GM12878 (cell line): ENCODE measurements around the gene SLC25A39. TPM values are rescaled to one million over a fixed set of nuclear protein-coding genes. Genes with fewer than 3 reads are reported as not detected.

Experiments used
- BHLHE40 ChIP-seq, 2 experiments: fragments of 450-650 bp in 1 of 2; IDR thresholded peaks; 2 replicates each; pipeline ENCODE4 v1.6.1; 2011 to 2017; ENCODE audit warnings: low read depth in 2 of 2, borderline replicate concordance in 1 of 2, improper control_type of control experiment in 1 of 2, low read length in 1 of 2, mild to moderate bottlenecking in 1 of 2
- EED ChIP-seq: sonication (generic); IDR thresholded peaks from 2 replicates; pipeline ENCODE4 v1.6.1; 2016; ENCODE audit warnings: antibody characterized with exemption, low read depth
- EZH2 ChIP-seq: IDR thresholded peaks from 2 replicates; pipeline ENCODE4 v1.6.1; 2012; ENCODE audit warnings: low read depth, mild to moderate bottlenecking, control low read depth, inconsistent platforms, low read length, borderline replicate concordance; ENCODE audit not compliant: control insufficient read depth
- HCFC1 ChIP-seq: fragments of 150-350 bp; IDR thresholded peaks from 2 replicates; pipeline ENCODE4 v1.6.1; 2014; ENCODE audit warnings: low read length
- HDAC6 ChIP-seq: fragments of 200-600 bp; sonication (generic); IDR thresholded peaks from one replicate; pipeline ENCODE4 v1.8.0; 2017; ENCODE audit warnings: antibody characterized with exemption; ENCODE audit not compliant: unreplicated experiment
- HDGF ChIP-seq: fragments of 450-650 bp; IDR thresholded peaks from 2 replicates; pipeline ENCODE4 v1.6.1; 2016; ENCODE audit warnings: antibody characterized with exemption
- KAT2A ChIP-seq: conservative IDR thresholded peaks from 2 replicates; pipeline ENCODE4 v1.6.1; 2011; ENCODE audit warnings: low read depth, low read length; ENCODE audit not compliant: control insufficient read depth
- KLF5 ChIP-seq: fragments of 450-650 bp; IDR thresholded peaks from 2 replicates; pipeline ENCODE4 v1.6.1; 2014; ENCODE audit warnings: mild to moderate bottlenecking; ENCODE audit not compliant: partially characterized antibody
- MEF2B ChIP-seq: fragments of 450-650 bp; IDR thresholded peaks from 2 replicates; pipeline ENCODE4 v1.6.1; 2018; ENCODE audit warnings: mild to moderate bottlenecking, moderate library complexity; ENCODE audit not compliant: partially characterized antibody, poor library complexity, severe bottlenecking
- NFYA ChIP-seq: IDR thresholded peaks from 2 replicates; pipeline ENCODE4 v1.6.1; 2011; ENCODE audit warnings: low read depth, mild to moderate bottlenecking, low read length, improper control_type of control experiment, borderline replicate concordance
- NR2C1 ChIP-seq: fragments of 450-650 bp; IDR thresholded peaks from 2 replicates; pipeline ENCODE4 v1.6.1; 2017; ENCODE audit warnings: antibody characterized with exemption, mild to moderate bottlenecking, moderate library complexity
- SMAD5 ChIP-seq: IDR thresholded peaks from 2 replicates; pipeline ENCODE4 v1.6.1; 2016; ENCODE audit warnings: antibody characterized with exemption, low read depth
- TARDBP ChIP-seq: IDR thresholded peaks from 2 replicates; pipeline ENCODE4 v1.6.1; 2016; ENCODE audit warnings: borderline replicate concordance
- TCF7 ChIP-seq: IDR thresholded peaks from 2 replicates; pipeline ENCODE4 v1.6.1; 2014; ENCODE audit warnings: antibody characterized with exemption, borderline replicate concordance
- ZNF217 ChIP-seq: fragments of 450-650 bp; IDR thresholded peaks from 2 replicates; pipeline ENCODE4 v1.6.1; 2017; ENCODE audit warnings: antibody characterized with exemption, mild to moderate bottlenecking
- ZZZ3 ChIP-seq: IDR thresholded peaks from 2 replicates; pipeline ENCODE4 v1.6.1; 2011; ENCODE audit warnings: low read depth; ENCODE audit not compliant: control insufficient read depth, insufficient read length
- polyA plus RNA-seq, 11 experiments: library from polyadenylated mRNA; depleted of rRNA in 4 of 11; unstranded in 6 of 11; stranded (reverse) in 5 of 11; fragments of >200 nt; fragmentation: Nextera tagmentation in 4 of 11; fragmentation: Illumina TruSeq in 1 of 11; extraction: Ambion mirVana in 4 of 11; extraction: Trizol in 1 of 11; gene quantifications; 1 replicate in 1 of 11; 2 replicates in 10 of 11; pipeline versions ENCODE4 v1.2.1 to v1.2.3, GENCODE V29; 2011 to 2016; ENCODE audit warnings: inconsistent platforms in 2 of 11, missing spikeins in 2 of 11, low read depth in 1 of 11
- total RNA-seq, 4 experiments: library from RNA; depleted of rRNA in 3 of 4; stranded (reverse); fragments of >200 nt in 3 of 4; fragmentation: Illumina TruSeq in 1 of 4; extraction: Trizol in 1 of 4; gene quantifications; 2 replicates each; pipeline versions ENCODE4 v1.2.1 to v1.2.3, GENCODE V29; 2013 to 2021
- TF ChIP-seq, protein P1 (sequence below): fragments of 150-350 bp; IDR thresholded peaks from 2 replicates; pipeline ENCODE4 v1.6.1; 2016; ENCODE audit warnings: low read depth, low read length
- TF ChIP-seq, protein P2 (sequence below): fragments of 450-650 bp; formaldehyde crosslinking; IDR thresholded peaks from 2 replicates; pipeline ENCODE4 v1.5.0; 2022; ENCODE audit warnings: mild to moderate bottlenecking, missing genetic modification characterization
- TF ChIP-seq, protein P3 (sequence below), 3 experiments: IDR thresholded peaks in 2 of 3; conservative IDR thresholded peaks in 1 of 3; 2 replicates each; pipeline ENCODE4 v1.5.1; 2011; ENCODE audit warnings: low read depth in 3 of 3, low read length in 3 of 3, mild to moderate bottlenecking in 3 of 3, control low read depth in 2 of 3, moderate library complexity in 2 of 3, inconsistent platforms in 1 of 3, mixed read lengths in 1 of 3; ENCODE audit not compliant: control insufficient read depth in 2 of 3, insufficient read depth in 1 of 3; ENCODE audit errors: extremely low read depth in 1 of 3

Gene SLC25A39
- total and polyA plus RNA-seq, 10 of the 15 experiments (the other 5 are each of a cell fraction or from before 2014, with no cell fraction given) = 3.5 to 270 (median 150) TPM

DNA sequence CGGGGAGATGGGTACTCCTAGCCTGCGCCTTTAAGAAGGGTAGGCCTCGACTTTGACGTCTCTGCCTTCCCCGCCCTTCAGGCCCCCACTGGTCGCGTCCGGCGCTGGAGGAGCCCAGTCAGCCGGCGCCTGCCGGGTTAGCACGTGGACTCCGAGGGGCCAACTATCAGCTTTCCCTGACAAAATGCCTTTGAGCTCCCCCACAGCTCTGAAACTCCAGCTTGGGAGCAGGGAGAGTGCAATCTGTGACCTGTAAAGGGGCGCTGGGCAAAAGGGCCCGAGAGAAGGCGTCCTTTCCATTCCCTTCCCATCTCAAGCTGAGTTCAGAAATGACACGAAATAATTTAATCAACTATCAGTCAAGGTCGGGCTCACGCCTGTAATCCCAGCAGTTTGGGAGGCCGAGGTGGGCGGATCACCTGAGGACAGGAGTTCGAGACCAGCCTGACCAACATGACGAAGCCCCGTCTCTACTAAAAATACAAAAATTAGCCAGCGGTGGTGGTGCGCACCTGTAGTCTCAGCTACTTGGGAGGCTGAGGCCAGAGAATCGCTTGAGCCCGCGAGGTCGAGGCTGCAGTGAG lies 2.3 kb upstream of the SLC25A39 start (continued):
- TF ChIP-seq, protein P1, sequence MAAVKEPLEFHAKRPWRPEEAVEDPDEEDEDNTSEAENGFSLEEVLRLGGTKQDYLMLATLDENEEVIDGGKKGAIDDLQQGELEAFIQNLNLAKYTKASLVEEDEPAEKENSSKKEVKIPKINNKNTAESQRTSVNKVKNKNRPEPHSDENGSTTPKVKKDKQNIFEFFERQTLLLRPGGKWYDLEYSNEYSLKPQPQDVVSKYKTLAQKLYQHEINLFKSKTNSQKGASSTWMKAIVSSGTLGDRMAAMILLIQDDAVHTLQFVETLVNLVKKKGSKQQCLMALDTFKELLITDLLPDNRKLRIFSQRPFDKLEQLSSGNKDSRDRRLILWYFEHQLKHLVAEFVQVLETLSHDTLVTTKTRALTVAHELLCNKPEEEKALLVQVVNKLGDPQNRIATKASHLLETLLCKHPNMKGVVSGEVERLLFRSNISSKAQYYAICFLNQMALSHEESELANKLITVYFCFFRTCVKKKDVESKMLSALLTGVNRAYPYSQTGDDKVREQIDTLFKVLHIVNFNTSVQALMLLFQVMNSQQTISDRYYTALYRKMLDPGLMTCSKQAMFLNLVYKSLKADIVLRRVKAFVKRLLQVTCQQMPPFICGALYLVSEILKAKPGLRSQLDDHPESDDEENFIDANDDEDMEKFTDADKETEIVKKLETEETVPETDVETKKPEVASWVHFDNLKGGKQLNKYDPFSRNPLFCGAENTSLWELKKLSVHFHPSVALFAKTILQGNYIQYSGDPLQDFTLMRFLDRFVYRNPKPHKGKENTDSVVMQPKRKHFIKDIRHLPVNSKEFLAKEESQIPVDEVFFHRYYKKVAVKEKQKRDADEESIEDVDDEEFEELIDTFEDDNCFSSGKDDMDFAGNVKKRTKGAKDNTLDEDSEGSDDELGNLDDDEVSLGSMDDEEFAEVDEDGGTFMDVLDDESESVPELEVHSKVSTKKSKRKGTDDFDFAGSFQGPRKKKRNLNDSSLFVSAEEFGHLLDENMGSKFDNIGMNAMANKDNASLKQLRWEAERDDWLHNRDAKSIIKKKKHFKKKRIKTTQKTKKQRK = no peak
- TF ChIP-seq EED = no peak
- TF ChIP-seq BHLHE40 (IDR thresholded peaks at IDR 0.05; ENCODE audit: borderline replicate concordance in 1 of 2, low read depth in 2 of 2, low read length in 1 of 2) = peak; percentile 95 to 97
- no peak for TF ChIP-seq NR2C1
- no peak for TF ChIP-seq NFYA
- TF ChIP-seq HDGF = peak; percentile 60; the same call in 1 of the 2 replicates
- TF ChIP-seq SMAD5 = no peak
- TF ChIP-seq KLF5 = no peak
- TF ChIP-seq TCF7 = no peak
- no peak for TF ChIP-seq EZH2
- TF ChIP-seq, protein P2, sequence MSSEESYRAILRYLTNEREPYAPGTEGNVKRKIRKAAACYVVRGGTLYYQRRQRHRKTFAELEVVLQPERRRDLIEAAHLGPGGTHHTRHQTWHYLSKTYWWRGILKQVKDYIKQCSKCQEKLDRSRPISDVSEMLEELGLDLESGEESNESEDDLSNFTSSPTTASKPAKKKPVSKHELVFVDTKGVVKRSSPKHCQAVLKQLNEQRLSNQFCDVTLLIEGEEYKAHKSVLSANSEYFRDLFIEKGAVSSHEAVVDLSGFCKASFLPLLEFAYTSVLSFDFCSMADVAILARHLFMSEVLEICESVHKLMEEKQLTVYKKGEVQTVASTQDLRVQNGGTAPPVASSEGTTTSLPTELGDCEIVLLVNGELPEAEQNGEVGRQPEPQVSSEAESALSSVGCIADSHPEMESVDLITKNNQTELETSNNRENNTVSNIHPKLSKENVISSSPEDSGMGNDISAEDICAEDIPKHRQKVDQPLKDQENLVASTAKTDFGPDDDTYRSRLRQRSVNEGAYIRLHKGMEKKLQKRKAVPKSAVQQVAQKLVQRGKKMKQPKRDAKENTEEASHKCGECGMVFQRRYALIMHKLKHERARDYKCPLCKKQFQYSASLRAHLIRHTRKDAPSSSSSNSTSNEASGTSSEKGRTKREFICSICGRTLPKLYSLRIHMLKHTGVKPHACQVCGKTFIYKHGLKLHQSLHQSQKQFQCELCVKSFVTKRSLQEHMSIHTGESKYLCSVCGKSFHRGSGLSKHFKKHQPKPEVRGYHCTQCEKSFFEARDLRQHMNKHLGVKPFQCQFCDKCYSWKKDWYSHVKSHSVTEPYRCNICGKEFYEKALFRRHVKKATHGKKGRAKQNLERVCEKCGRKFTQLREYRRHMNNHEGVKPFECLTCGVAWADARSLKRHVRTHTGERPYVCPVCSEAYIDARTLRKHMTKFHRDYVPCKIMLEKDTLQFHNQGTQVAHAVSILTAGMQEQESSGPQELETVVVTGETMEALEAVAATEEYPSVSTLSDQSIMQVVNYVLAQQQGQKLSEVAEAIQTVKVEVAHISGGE (CRISPR knock-in tag) = no peak
- TF ChIP-seq, protein P3, sequence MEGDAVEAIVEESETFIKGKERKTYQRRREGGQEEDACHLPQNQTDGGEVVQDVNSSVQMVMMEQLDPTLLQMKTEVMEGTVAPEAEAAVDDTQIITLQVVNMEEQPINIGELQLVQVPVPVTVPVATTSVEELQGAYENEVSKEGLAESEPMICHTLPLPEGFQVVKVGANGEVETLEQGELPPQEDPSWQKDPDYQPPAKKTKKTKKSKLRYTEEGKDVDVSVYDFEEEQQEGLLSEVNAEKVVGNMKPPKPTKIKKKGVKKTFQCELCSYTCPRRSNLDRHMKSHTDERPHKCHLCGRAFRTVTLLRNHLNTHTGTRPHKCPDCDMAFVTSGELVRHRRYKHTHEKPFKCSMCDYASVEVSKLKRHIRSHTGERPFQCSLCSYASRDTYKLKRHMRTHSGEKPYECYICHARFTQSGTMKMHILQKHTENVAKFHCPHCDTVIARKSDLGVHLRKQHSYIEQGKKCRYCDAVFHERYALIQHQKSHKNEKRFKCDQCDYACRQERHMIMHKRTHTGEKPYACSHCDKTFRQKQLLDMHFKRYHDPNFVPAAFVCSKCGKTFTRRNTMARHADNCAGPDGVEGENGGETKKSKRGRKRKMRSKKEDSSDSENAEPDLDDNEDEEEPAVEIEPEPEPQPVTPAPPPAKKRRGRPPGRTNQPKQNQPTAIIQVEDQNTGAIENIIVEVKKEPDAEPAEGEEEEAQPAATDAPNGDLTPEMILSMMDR (IDR thresholded peaks at IDR 0.05 in 2 of 3, conservative IDR thresholded peaks at IDR 0.05 in 1 of 3; ENCODE audit: control insufficient read depth in 2 of 3, extremely low read depth in 1 of 3, insufficient read depth in 1 of 3, low read depth in 3 of 3, low read length in 3 of 3) = no peak
- TF ChIP-seq TARDBP = no peak
- no peak for TF ChIP-seq ZNF217
- no peak for TF ChIP-seq ZZZ3
- TF ChIP-seq HDAC6 = no peak
- TF ChIP-seq KAT2A = no peak
- peak; percentile 35; the same call in 1 of the 2 replicates for TF ChIP-seq HCFC1
- TF ChIP-seq MEF2B = peak; percentile 42
